ENCODE measurements around the gene MATK.

Gene MATK

DNA sequence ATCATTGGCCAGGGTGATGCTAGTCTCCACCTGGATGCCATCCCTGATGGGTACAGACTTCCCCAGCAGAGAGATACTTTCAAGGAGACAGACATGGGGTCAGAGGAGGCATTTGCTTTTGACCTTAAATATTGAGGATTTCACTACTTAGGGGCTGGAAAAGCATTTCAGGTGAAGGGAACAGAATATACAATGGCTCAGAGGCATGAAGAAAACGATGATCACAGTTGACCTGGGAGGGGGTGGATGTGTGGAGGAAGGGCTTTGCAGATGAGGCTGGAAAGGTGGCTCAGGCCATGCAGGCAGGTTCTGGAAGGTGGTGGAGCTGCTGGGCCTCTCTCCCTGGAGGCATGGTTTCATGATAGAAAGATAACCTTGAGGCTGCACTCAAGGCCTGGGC, 3.9 kb downstream of the MATK start:
- H3K4me1 ChIP-seq (ENCODE audit: control insufficient read depth, insufficient read depth, low read length): no peaks in the 10 kb centered on the region
- no peaks in the 10 kb centered on the region for H3K36me3 ChIP-seq (ENCODE audit: control insufficient read depth, insufficient read depth, low read length)
- H3K27me3 ChIP-seq (ENCODE audit: control insufficient read depth, insufficient read depth, low read length): peaks cover 25% of the 10 kb centered on the region
- H3K9me3 ChIP-seq (ENCODE audit: control insufficient read depth, low read length): no peaks in the 10 kb centered on the region
- H3K4me3 ChIP-seq (ENCODE audit: low read length): no peak overlapping the region
- H3K9ac ChIP-seq (ENCODE audit: low read length): no peak overlapping the region

DNA sequence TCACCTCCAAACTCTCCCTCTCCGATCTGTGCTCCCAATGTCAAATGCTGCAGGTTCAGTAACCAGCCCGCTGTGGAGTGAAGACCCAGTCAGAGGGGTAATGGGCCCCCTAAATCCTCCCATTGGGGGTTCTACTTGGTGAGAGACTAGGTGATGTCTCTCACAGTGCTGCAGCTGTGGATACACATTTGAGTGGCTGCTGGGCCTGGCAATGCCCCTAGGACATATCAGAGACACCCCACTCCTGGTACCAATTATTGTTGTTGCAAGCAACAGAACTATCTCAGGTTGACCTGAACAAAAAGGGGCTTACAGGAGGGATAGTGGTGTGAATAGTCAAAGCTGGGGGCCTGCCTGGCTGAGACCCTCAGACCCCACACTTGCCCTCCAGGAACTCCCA, 4.6 kb downstream of the MATK start:
- Histone ChIP-seq H3K9ac (ENCODE audit: low read length) (no peak overlapping the region), H3K4me1 (ENCODE audit: control insufficient read depth, insufficient read depth, low read length) (no peaks in the 10 kb centered on the region), H3K4me3 (ENCODE audit: low read length) (no peak overlapping the region), H3K36me3 (ENCODE audit: control insufficient read depth, insufficient read depth, low read length) (no peaks in the 10 kb centered on the region), H3K27me3 (ENCODE audit: control insufficient read depth, insufficient read depth, low read length) (peaks cover 21% of the 10 kb centered on the region), H3K9me3 (ENCODE audit: control insufficient read depth, low read length) (no peaks in the 10 kb centered on the region)

- Histone ChIP-seq H3K4me3 (ENCODE audit: low read length) (no peak overlapping the region), H3K27me3 (ENCODE audit: control insufficient read depth, insufficient read depth, low read length) (peaks cover 18% of the 10 kb centered on the region), H3K4me1 (ENCODE audit: control insufficient read depth, insufficient read depth, low read length) (no peaks in the 10 kb centered on the region), H3K9me3 (ENCODE audit: control insufficient read depth, low read length) (no peaks in the 10 kb centered on the region), H3K36me3 (ENCODE audit: control insufficient read depth, insufficient read depth, low read length) (no peaks in the 10 kb centered on the region), H3K9ac (ENCODE audit: low read length) (no peak overlapping the region)
Measured at GRCh38 chr19:3780786-3781304, 5.3 kb downstream of the MATK start.

- Histone ChIP-seq H3K27me3 (ENCODE audit: control insufficient read depth, insufficient read depth, low read length) (peaks cover under 1% of the 10 kb centered on the region), H3K4me3 (ENCODE audit: low read length) (no peak overlapping the region), H3K9ac (ENCODE audit: low read length) (no peak overlapping the region), H3K9me3 (ENCODE audit: control insufficient read depth, low read length) (no peaks in the 10 kb centered on the region), H3K36me3 (ENCODE audit: control insufficient read depth, insufficient read depth, low read length) (no peaks in the 10 kb centered on the region), H3K4me1 (ENCODE audit: control insufficient read depth, insufficient read depth, low read length) (no peaks in the 10 kb centered on the region)
Measured at GRCh38 chr19:3778899-3779723, 7.1 kb downstream of the MATK start.

GRCh38 chr19:3778104-3778867, 7.9 kb downstream of the MATK start:
- H3K9me3 ChIP-seq (ENCODE audit: control insufficient read depth, low read length): no peaks in the 10 kb centered on the region
- H3K27me3 ChIP-seq (ENCODE audit: control insufficient read depth, insufficient read depth, low read length): no peaks in the 10 kb centered on the region
- no peak overlapping the region for H3K9ac ChIP-seq (ENCODE audit: low read length)
- no peaks in the 10 kb centered on the region for H3K36me3 ChIP-seq (ENCODE audit: control insufficient read depth, insufficient read depth, low read length)
- H3K4me3 ChIP-seq (ENCODE audit: low read length): no peak overlapping the region
- no peaks in the 10 kb centered on the region for H3K4me1 ChIP-seq (ENCODE audit: control insufficient read depth, insufficient read depth, low read length)

GRCh38 chr19:3776479-3777040, 9.6 kb downstream of the MATK start:
- Histone ChIP-seq H3K9ac (ENCODE audit: low read length) (no peak overlapping the region), H3K4me1 (ENCODE audit: control insufficient read depth, insufficient read depth, low read length) (no peaks in the 10 kb centered on the region), H3K36me3 (ENCODE audit: control insufficient read depth, insufficient read depth, low read length) (no peaks in the 10 kb centered on the region), H3K9me3 (ENCODE audit: control insufficient read depth, low read length) (no peaks in the 10 kb centered on the region), H3K4me3 (ENCODE audit: low read length) (no peak overlapping the region), H3K27me3 (ENCODE audit: control insufficient read depth, insufficient read depth, low read length) (no peaks in the 10 kb centered on the region)

DNA sequence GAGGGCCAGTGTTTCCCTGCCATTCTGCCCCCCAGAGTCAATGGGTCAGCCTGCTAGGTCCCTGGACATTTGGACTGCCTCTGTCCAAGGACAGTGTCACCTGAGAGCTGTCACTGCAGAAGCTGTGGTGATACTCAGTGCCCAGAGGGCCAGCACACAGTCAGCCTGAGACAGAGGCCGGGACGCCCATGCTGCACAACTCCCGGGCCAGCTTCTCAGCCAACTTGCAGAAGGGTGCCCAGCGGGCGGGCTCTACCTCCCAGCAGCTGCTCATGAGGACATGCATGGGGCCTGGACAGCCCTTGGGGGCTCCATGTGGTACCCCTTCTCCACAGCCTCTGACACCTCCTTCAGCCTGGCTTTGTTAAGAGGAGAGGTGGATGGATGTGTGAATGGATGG, 10.3 kb downstream of the MATK start:
- H3K4me1 ChIP-seq (ENCODE audit: control insufficient read depth, insufficient read depth, low read length): no peaks in the 10 kb centered on the region
- H3K27me3 ChIP-seq (ENCODE audit: control insufficient read depth, insufficient read depth, low read length): no peaks in the 10 kb centered on the region
- no peaks in the 10 kb centered on the region for H3K36me3 ChIP-seq (ENCODE audit: control insufficient read depth, insufficient read depth, low read length)
- no peak overlapping the region for H3K4me3 ChIP-seq (ENCODE audit: low read length)
- H3K9me3 ChIP-seq (ENCODE audit: control insufficient read depth, low read length): no peaks in the 10 kb centered on the region
- H3K9ac ChIP-seq (ENCODE audit: low read length): no peak overlapping the region

- no peaks in the 10 kb centered on the region for H3K27me3 ChIP-seq (ENCODE audit: control insufficient read depth, insufficient read depth, low read length)
- H3K9me3 ChIP-seq (ENCODE audit: control insufficient read depth, low read length): no peaks in the 10 kb centered on the region
- H3K9ac ChIP-seq (ENCODE audit: low read length): no peak overlapping the region
- no peak overlapping the region for H3K4me3 ChIP-seq (ENCODE audit: low read length)
- H3K36me3 ChIP-seq (ENCODE audit: control insufficient read depth, insufficient read depth, low read length): no peaks in the 10 kb centered on the region
- H3K4me1 ChIP-seq (ENCODE audit: control insufficient read depth, insufficient read depth, low read length): no peaks in the 10 kb centered on the region
Measured at GRCh38 chr19:3775374-3775711, 10.8 kb downstream of the MATK start.

DNA sequence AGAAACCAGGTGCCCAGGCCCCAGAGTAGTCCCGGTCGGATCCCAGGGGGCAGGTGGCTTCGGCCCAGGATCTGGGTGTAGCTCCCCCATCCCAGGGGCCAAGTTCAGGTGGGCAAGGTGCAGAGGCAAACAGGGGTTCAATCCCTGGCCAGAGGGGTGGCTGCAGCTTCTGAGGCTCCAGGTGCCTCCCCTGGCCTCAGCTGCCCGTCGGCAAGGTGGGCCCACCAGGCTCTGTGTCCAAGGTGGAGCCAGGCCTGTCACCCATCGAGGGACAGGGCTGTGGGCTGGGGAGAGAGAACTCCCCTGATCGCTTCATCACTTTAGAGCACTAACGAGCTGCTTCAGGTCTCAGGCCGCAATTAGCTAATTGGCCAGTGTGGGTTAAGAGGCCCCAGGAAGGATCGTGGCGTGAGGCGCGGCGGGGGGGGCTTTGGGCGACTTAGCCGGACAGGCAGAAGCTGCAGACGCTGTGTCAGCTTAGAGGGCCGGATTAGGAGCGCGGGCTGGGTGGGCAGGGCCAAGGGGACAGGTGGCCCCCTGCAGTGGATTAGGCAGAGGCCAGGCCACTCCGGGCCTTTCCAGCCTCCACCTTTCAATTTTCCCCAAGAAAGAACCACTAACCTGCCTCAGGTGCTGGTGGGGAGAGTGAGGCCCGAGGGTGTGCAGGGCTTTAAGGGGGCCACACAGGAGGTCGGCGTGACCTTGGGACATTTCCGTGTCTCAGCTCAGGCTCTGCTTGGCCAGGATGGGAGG, 11.4 kb downstream of the MATK start:
- Histone ChIP-seq H3K9ac (ENCODE audit: low read length) (no peak overlapping the region), H3K36me3 (ENCODE audit: control insufficient read depth, insufficient read depth, low read length) (no peaks in the 10 kb centered on the region), H3K27me3 (ENCODE audit: control insufficient read depth, insufficient read depth, low read length) (no peaks in the 10 kb centered on the region)

DNA sequence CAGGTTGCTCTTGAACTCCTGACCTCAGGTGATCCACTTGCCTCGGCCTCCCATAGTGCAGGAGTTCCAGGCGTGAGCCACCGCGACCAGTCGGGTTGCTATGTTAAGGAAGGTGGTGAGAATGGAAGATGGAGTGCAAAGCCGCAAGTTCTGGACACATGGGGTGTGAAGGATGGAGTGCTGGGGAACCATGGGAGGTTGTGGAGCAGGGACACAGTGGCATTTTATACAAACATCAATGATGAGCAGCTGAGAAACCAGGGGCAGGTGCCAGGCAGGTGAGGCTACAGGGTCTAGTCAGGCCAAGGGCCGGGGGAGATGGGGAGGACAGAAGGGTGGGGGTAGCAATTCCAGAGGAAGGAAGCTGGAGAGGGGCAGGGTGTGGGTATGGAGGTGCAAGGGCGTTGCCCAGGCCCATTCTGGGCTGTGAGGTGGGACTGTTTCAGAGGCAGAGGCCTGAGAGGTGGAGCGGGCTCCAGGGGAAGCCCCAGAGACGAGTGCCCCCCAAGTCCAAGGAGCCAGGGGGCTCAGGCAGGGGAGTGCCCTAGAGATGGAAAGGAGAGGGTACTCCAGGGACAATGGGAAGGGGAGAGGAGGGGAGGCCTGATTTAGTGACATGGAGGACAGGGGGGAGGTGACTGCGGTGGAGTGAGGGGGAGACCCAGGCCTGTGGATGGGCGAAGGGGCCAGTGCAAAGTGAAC, 12.2 kb downstream of the MATK start:
- Histone ChIP-seq H3K27me3 (ENCODE audit: control insufficient read depth, insufficient read depth, low read length) (no peaks in the 10 kb centered on the region), H3K9ac (ENCODE audit: low read length) (no peak overlapping the region), H3K4me1 (ENCODE audit: control insufficient read depth, insufficient read depth, low read length) (no peaks in the 10 kb centered on the region), H3K9me3 (ENCODE audit: control insufficient read depth, low read length) (no peaks in the 10 kb centered on the region), H3K36me3 (ENCODE audit: control insufficient read depth, insufficient read depth, low read length) (no peaks in the 10 kb centered on the region), H3K4me3 (ENCODE audit: low read length) (no peak overlapping the region)

More for the DNA sequence above, 11.4 kb downstream of the MATK start:
- Histone ChIP-seq H3K4me3 (ENCODE audit: low read length) (no peak overlapping the region), H3K9me3 (ENCODE audit: control insufficient read depth, low read length) (no peaks in the 10 kb centered on the region), H3K4me1 (ENCODE audit: control insufficient read depth, insufficient read depth, low read length) (no peaks in the 10 kb centered on the region)

DNA sequence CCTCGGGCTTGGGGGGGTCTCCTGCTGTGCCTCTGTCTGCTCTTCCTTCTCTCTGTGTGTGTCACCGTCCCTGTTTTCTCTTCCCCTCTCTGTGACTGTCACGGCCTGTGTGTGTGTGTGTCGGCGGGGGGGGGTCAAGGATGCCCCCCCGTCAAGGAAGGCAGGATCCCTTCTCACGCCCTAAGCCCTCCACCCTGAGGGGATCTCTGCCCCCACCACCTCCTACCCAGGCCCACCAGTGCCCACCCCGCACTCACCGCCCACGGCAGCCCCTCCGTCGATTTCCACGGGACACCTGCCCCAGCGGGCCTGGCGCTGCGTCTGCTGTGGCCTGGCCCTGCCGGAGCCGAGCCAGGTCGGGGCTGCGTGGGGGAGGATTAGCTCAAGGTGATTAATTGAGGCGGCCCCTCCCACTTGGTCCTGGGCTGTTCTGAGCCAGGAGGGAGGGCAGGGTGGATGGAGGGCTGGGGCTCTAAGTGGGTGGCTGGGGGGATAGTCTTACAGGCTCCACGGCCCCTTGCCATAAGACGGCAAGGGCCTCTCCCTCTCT, 14.2 kb downstream of the MATK start, which contains the start of gene RAX2:
TSS of gene RAX2 (minus strand) at position 323 of the 550 bp plus-strand sequence. CDS start 486 bp downstream, outside the sequence.
- no peaks in the 10 kb centered on the region for H3K9me3 ChIP-seq (ENCODE audit: control insufficient read depth, low read length)
- H3K9ac ChIP-seq (ENCODE audit: low read length): no peak within 1 kb of the TSS
- H3K4me1 ChIP-seq (ENCODE audit: control insufficient read depth, insufficient read depth, low read length): no peaks in the 10 kb centered on the region
- no peaks in the 10 kb centered on the region for H3K27me3 ChIP-seq (ENCODE audit: control insufficient read depth, insufficient read depth, low read length)
- H3K36me3 ChIP-seq (ENCODE audit: control insufficient read depth, insufficient read depth, low read length): peaks cover 5% of the 10 kb centered on the region
- H3K4me3 ChIP-seq (ENCODE audit: low read length): no peak within 1 kb of the TSS
